ENCODE results near the gene FBXO7.

DNA sequence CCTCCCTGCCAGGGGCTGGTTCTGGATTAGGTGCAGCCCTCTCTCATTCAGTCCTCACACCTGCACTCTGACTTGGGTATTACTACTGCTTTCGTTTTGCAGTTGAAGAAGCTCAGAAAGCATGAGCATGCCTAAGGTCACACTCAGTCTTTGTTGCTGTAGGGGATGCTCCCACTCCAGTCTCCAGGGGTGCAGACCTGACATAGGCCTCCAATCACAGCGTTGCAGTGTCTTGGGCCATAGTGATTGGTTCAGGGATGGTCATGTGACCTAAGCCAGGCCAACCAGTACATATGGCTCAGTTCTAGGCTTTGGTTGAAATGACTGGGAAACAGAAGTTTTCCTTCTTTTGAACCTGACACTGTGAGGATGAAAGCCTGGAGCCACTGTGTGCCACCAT, 61.7 kb downstream of the FBXO7 start:
- TF ChIP-seq POLR2AphosphoS5 (IDR thresholded peaks at IDR 0.05; ENCODE audit: low read depth) (no peak), EZH2 (IDR thresholded peaks at IDR 0.05; ENCODE audit: low read depth, unreplicated experiment) (no peak), REST (IDR thresholded peaks at IDR 0.05; ENCODE audit: unreplicated experiment) (no peak), EZH2phosphoT487 (IDR thresholded peaks at IDR 0.05; ENCODE audit: unreplicated experiment) (no peak)
- TF ChIP-seq, protein P1, sequence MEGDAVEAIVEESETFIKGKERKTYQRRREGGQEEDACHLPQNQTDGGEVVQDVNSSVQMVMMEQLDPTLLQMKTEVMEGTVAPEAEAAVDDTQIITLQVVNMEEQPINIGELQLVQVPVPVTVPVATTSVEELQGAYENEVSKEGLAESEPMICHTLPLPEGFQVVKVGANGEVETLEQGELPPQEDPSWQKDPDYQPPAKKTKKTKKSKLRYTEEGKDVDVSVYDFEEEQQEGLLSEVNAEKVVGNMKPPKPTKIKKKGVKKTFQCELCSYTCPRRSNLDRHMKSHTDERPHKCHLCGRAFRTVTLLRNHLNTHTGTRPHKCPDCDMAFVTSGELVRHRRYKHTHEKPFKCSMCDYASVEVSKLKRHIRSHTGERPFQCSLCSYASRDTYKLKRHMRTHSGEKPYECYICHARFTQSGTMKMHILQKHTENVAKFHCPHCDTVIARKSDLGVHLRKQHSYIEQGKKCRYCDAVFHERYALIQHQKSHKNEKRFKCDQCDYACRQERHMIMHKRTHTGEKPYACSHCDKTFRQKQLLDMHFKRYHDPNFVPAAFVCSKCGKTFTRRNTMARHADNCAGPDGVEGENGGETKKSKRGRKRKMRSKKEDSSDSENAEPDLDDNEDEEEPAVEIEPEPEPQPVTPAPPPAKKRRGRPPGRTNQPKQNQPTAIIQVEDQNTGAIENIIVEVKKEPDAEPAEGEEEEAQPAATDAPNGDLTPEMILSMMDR (conservative IDR thresholded peaks at IDR 0.05; ENCODE audit: low read depth in 2 of 2): no peak
